Endothelial cell of umbilical vein (primary cell): Measurements from ENCODE around the gene GSDMA. TPM values are rescaled to one million over a fixed set of nuclear protein-coding genes. Genes with fewer than 3 reads are reported as not detected.

ENCODE experiments used
- BruUV-seq: library from RNA; stranded (reverse); fragments of 400-500 nt; replicated peaks from 2 replicates; lab custom pipeline; 2021; lab: Mats Ljungman, UMichigan
- CTCF ChIA-PET: fragments of 300-600, 350-600 bp; sonication (Branson Sonifier 250); formaldehyde crosslinking; loops from one replicate; lab custom pipeline; 2021; ENCODE audit warnings: antibody characterized with exemption, inconsistent platforms; lab: Charles Lee
- POLR2A ChIA-PET: fragments of 300-600, 350-600 bp; sonication (Branson Sonifier 250); formaldehyde crosslinking; loops from one replicate; lab custom pipeline; 2021; ENCODE audit warnings: antibody characterized with exemption, inconsistent platforms; lab: Charles Lee
- DNase-seq: peaks from one replicate; pipeline ENCODE4 v3.0.0-alpha.2; 2011; ENCODE audit warnings: low read depth, low spot score
- FAIRE-seq: peaks from 2 replicates; lab custom pipeline; 2011; peaks lifted over from hg19 to GRCh38; lab: Jason Lieb, UNC
- H2AFZ ChIP-seq: 2 replicates; pipeline ENCODE4 v1.6.0; 2012; ENCODE audit warnings: low read depth, low read length, control low read depth, inconsistent platforms
- H3K27ac ChIP-seq: 2 replicates; pipeline ENCODE4 v1.5.1; 2011; ENCODE audit warnings: low read depth, mild to moderate bottlenecking, control low read depth, low read length, moderate library complexity; ENCODE audit not compliant: insufficient read depth
- H3K27me3 ChIP-seq, 2 experiments: 2 replicates each; pipeline versions ENCODE4 v1.6.0 to v1.6.1; 2011; ENCODE audit warnings: low read length in 2 of 2, mixed read lengths in 1 of 2; ENCODE audit not compliant: control insufficient read depth in 2 of 2, insufficient read depth in 2 of 2
- H3K36me3 ChIP-seq, 2 experiments: 2 replicates in 1 of 2; 3 replicates in 1 of 2; pipeline ENCODE4 v1.5.1; 2011; ENCODE audit warnings: low read length in 2 of 2, mild to moderate bottlenecking in 1 of 2, moderate library complexity in 1 of 2; ENCODE audit not compliant: control insufficient read depth in 2 of 2, insufficient read depth in 2 of 2; ENCODE audit errors: extremely low read depth in 1 of 2
- H3K4me1 ChIP-seq: 3 replicates; pipeline ENCODE4 v1.5.1; 2011; ENCODE audit warnings: mild to moderate bottlenecking, low read length; ENCODE audit not compliant: control insufficient read depth, insufficient read depth; ENCODE audit errors: extremely low read depth
- H3K4me2 ChIP-seq: 2 replicates; pipeline ENCODE4 v1.6.1; 2011; ENCODE audit warnings: low read length, control low read depth, mixed read lengths; ENCODE audit not compliant: insufficient read depth
- H3K4me3 ChIP-seq, 3 experiments: fragments of 200-600 bp in 1 of 3; sonication (generic), shearing (Covaris generic) in 1 of 3; replicated peaks in 1 of 3; 2 replicates each; pipeline ENCODE4 v1.5.1; 2011 to 2016; ENCODE audit warnings: control low read depth in 3 of 3, low read length in 3 of 3, mild to moderate bottlenecking in 2 of 3, inconsistent platforms in 1 of 3, low read depth in 1 of 3, moderate library complexity in 1 of 3; ENCODE audit not compliant: insufficient read depth in 1 of 3
- H3K79me2 ChIP-seq: 2 replicates; pipeline ENCODE4 v1.6.0; 2012; ENCODE audit warnings: low read length, inconsistent platforms; ENCODE audit not compliant: control insufficient read depth, insufficient read depth
- H3K9ac ChIP-seq: replicated peaks from 2 replicates; pipeline ENCODE3; 2011; ENCODE audit warnings: low read length, control low read depth; ENCODE audit not compliant: insufficient read depth; ENCODE audit errors: extremely low read depth
- H3K9me1 ChIP-seq: replicated peaks from 3 replicates; pipeline ENCODE4 v1.6.0; 2011; ENCODE audit warnings: mild to moderate bottlenecking, low read length; ENCODE audit not compliant: control insufficient read depth, insufficient read depth; ENCODE audit errors: extremely low read depth
- H3K9me3 ChIP-seq: replicated peaks from 2 replicates; pipeline ENCODE4 v1.5.1; 2012; ENCODE audit warnings: low read length, inconsistent platforms; ENCODE audit not compliant: control insufficient read depth, insufficient read depth
- H4K20me1 ChIP-seq: replicated peaks from 2 replicates; pipeline ENCODE3; 2011; ENCODE audit warnings: mild to moderate bottlenecking, low read length; ENCODE audit not compliant: control insufficient read depth, insufficient read depth; ENCODE audit errors: extremely low read depth
- CTCF ChIP-seq, 2 donors: IDR thresholded peaks; 1 replicate in 1 of 2; 2 replicates in 1 of 2; pipeline ENCODE4 v1.5.1; 2011; ENCODE audit warnings: low read length in 2 of 2, mild to moderate bottlenecking in 2 of 2, moderate library complexity in 2 of 2, control low read depth in 1 of 2, inconsistent platforms in 1 of 2, low read depth in 1 of 2; ENCODE audit not compliant: insufficient read depth in 1 of 2; ENCODE audit errors: extremely low read depth in 1 of 2
- EZH2 ChIP-seq: IDR thresholded peaks from 2 replicates; pipeline ENCODE4 v1.6.1; 2012; ENCODE audit warnings: borderline replicate concordance, low read depth, mild to moderate bottlenecking, moderate library complexity, low read length, inconsistent platforms; ENCODE audit not compliant: severe bottlenecking
- FOS ChIP-seq: IDR thresholded peaks from 2 replicates; pipeline ENCODE4 v1.6.1; 2011; ENCODE audit warnings: mild to moderate bottlenecking, low read length, moderate library complexity, borderline replicate concordance; ENCODE audit not compliant: insufficient read depth
- GATA2 ChIP-seq: IDR thresholded peaks from 2 replicates; pipeline ENCODE4 v1.7.0; 2011; ENCODE audit warnings: low read depth, mild to moderate bottlenecking, moderate library complexity, mixed read lengths, low read length; ENCODE audit not compliant: insufficient read length, insufficient read depth
- JUN ChIP-seq: IDR thresholded peaks from 2 replicates; pipeline ENCODE4 v1.6.1; 2011; ENCODE audit warnings: borderline replicate concordance, low read depth; ENCODE audit not compliant: insufficient read length, insufficient read depth
- MYC ChIP-seq: IDR thresholded peaks from one replicate; pipeline ENCODE4 v1.6.1; 2011; ENCODE audit warnings: mild to moderate bottlenecking, low read depth, low read length
- POLR2A ChIP-seq: IDR thresholded peaks from 2 replicates; pipeline ENCODE4 v1.6.1; 2012; ENCODE audit warnings: low read depth, mild to moderate bottlenecking, control low read depth, low read length
- POLR2AphosphoS5 ChIP-seq: IDR thresholded peaks from 2 replicates; pipeline ENCODE4 v1.6.1; 2012; ENCODE audit warnings: low read depth, mild to moderate bottlenecking, control low read depth, low read length, moderate library complexity; ENCODE audit not compliant: insufficient read depth
- dilution Hi-C: fragments of 300-500 bp; cut with MboI; formaldehyde crosslinking; loops from one replicate; pipeline ENCODE4 v1.15.0; 2019; ENCODE audit warnings: low sequenced_read_pairs; ENCODE audit not compliant: extremely low pct_ligation_motif_present
- intact Hi-C: fragments of 100-400 bp; cut with micrococcal nuclease; formaldehyde crosslinking; loops from one replicate; pipeline ENCODE4 v1.10.0; 2022
- polyA plus RNA-seq, 4 experiments: library from polyadenylated mRNA; depleted of rRNA in 3 of 4; stranded (reverse) in 3 of 4; unstranded in 1 of 4; fragments of >200 nt; gene quantifications; 2 replicates each; pipeline versions ENCODE4 v1.2.1 to v1.2.3, GENCODE V29; 2011 to 2012; ENCODE audit warnings: missing spikeins in 1 of 4
- total RNA-seq: library from RNA; stranded (reverse); gene quantifications from 2 replicates; pipeline ENCODE4 v1.2.3, GENCODE V29; 2021
- TF ChIP-seq, protein P1 (sequence below): IDR thresholded peaks from 2 replicates; pipeline ENCODE4 v1.6.1; 2011; ENCODE audit not compliant: insufficient read depth, insufficient read length

GSDMA gene
- total and polyA plus RNA-seq, 2 donors (not counting 3 experiments of a cell fraction or from before 2014, with no cell fraction given) = not detected

- intact Hi-C loops (no loop called here), dilution Hi-C loops (no loop called here)
- Histone ChIP-seq H2AFZ (no peak overlapping the region), H3K79me2 (peaks cover 24% of the 10 kb centered on the region), H3K36me3 (peaks cover 0 to 2% of the 10 kb centered on the region in 2 experiments), H3K9me3 (no peaks in the 10 kb centered on the region), H3K4me3 (no peak overlapping the region), H4K20me1 (no peaks in the 10 kb centered on the region), H3K9ac (no peak overlapping the region), H3K4me2 (no peak overlapping the region), H3K4me1 (peaks cover 21% of the 10 kb centered on the region), H3K27ac (no peak overlapping the region), H3K27me3 (peaks cover 8 to 19% of the 10 kb centered on the region in 2 experiments), H3K9me1 (no peaks in the 10 kb centered on the region)
- BruUV-seq = no TSS peak
- DNase-seq = no peak
- no peak for FAIRE-seq
- no peak for TF ChIP-seq EZH2
- no peak for TF ChIP-seq MYC
- no peak for TF ChIP-seq FOS
- TF ChIP-seq CTCF (IDR thresholded peaks at IDR 0.05; ENCODE audit: extremely low read depth in 1 of 2, insufficient read depth in 1 of 2, low read depth in 1 of 2, low read length in 2 of 2) = no peak
- TF ChIP-seq, protein P1, sequence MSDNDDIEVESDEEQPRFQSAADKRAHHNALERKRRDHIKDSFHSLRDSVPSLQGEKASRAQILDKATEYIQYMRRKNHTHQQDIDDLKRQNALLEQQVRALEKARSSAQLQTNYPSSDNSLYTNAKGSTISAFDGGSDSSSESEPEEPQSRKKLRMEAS = no peak
- no peak for TF ChIP-seq POLR2A
- no peak for TF ChIP-seq JUN
- TF ChIP-seq POLR2AphosphoS5 = no peak
- TF ChIP-seq GATA2 = no peak
- POLR2A ChIA-PET = no interaction called here
- CTCF ChIA-PET = interaction anchor here (1.6 to 7.2 kb wide), 4 partner anchors 18 to 106 kb away, joined by 4 to 108 read pairs (median 18); partner anchors contain the start of gene CSF3
These were observed 16.3 kb downstream of the GSDMA start for GRCh38 chr17:39979016-39979670.
